Mucosa of descending colon (tissue), 3 donors: Measurements from ENCODE around the gene MTIF3. TPM values are rescaled to one million over a fixed set of nuclear protein-coding genes. Genes with fewer than 3 reads are reported as not detected.

ENCODE experiments used
- ATAC-seq: fragments of 200-7000 bp; cut with Tn5 transposase; one replicate; pipeline ENCODE4 v1.9.1; 2020; ENCODE audit warnings: mild to moderate bottlenecking, moderate library complexity
- DNase-seq, 3 donors: peaks; one replicate each; pipeline ENCODE4 v3.0.0-alpha.2; 2020
- H3K36me3 ChIP-seq: fragments of 200-600 bp; one replicate; pipeline ENCODE4 v1.8.0; 2021; ENCODE audit warnings: low read depth, mild to moderate bottlenecking
- H3K4me1 ChIP-seq: fragments of 200-600 bp; one replicate; pipeline ENCODE4 v1.8.0; 2021; ENCODE audit warnings: low read depth, mild to moderate bottlenecking
- H3K4me3 ChIP-seq: fragments of 200-600 bp; one replicate; pipeline ENCODE4 v1.8.0; 2021; ENCODE audit warnings: mild to moderate bottlenecking
- H3K9me3 ChIP-seq: fragments of 200-600 bp; one replicate; pipeline ENCODE4 v1.8.0; 2021; ENCODE audit warnings: mild to moderate bottlenecking
- CTCF ChIP-seq: fragments of 200-600 bp; IDR thresholded peaks from one replicate; pipeline ENCODE4 v1.8.0; 2022; ENCODE audit warnings: antibody characterized with exemption, mild to moderate bottlenecking
- intact Hi-C, 2 donors: fragments of 100-400 bp; cut with DNase I in 1 of 2; cut with micrococcal nuclease in 1 of 2; formaldehyde crosslinking; loops; one replicate each; pipeline versions ENCODE4 v1.11.0 to v1.11.1; 2022; cut with DNase I, micrococcal nuclease
- total RNA-seq, 3 donors: library from RNA; stranded (reverse); fragmentation: NEBNext Ultra II Directional in 2 of 3; extraction: Animal tissue kit (Norgen Biotek cat#: 25700) in 2 of 3; gene quantifications; one replicate each; pipeline versions ENCODE4 v1.2.1 to v1.2.4, GENCODE V29; 2021 to 2023
- donor health status: DM: no; HTN: no; CAD: no; lungs with moderate emphysema.
- donor health status: DM: no; HTN: no; CAD: no.
- donor health status: DM: no; HTN: yes; CAD: no.

MTIF3 gene
- total RNA-seq, 3 donors from 2014 or later: 54.1 to 57.4 (median 56.3) TPM

- Histone ChIP-seq H3K4me3 (no peak overlapping the region), H3K4me1 (no peaks in the 10 kb centered on the region), H3K36me3 (no peaks in the 10 kb centered on the region), H3K9me3 (no peaks in the 10 kb centered on the region)
- ATAC-seq (no peak), DNase-seq (no peak)
- intact Hi-C loops: no loop called here
- TF ChIP-seq CTCF: no peak
These were observed 16.1 kb upstream of the MTIF3 start for GRCh38 chr13:27466513-27466912.

DNA sequence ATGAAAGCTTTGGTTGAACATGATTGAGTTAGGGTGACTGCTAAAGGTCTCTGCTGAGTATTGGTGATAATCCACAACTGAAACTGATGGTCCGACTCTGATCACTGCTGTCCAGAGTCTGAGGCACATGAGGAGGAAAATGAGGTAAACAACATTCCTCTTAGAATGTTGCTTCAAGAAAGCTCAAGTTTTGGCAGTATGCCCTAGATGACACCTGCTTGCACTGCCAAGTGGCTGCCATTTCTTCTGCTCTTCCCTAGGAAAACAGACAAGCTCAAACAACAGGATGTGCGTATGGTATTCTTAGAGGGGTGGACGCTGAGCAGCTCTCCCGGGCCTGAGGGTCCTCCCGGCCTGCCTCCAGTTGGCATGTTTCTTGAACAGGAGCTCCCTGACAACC lies 15.2 kb upstream of the MTIF3 start:
- TF ChIP-seq CTCF: no peak
- DNase-seq: no peak
- Histone ChIP-seq H3K9me3 (no peaks in the 10 kb centered on the region), H3K4me1 (no peaks in the 10 kb centered on the region), H3K4me3 (no peak overlapping the region), H3K36me3 (no peaks in the 10 kb centered on the region)
- no peak for ATAC-seq
- intact Hi-C loops: no loop called here

GRCh38 chr13:27463500-27463899 lies 13.1 kb upstream of the MTIF3 start:
- Histone ChIP-seq H3K4me1 (no peaks in the 10 kb centered on the region), H3K4me3 (no peak overlapping the region), H3K36me3 (no peaks in the 10 kb centered on the region), H3K9me3 (no peaks in the 10 kb centered on the region)
- intact Hi-C loops: no loop called here
- no peak for TF ChIP-seq CTCF
- ATAC-seq (no peak), DNase-seq (no peak)

DNA sequence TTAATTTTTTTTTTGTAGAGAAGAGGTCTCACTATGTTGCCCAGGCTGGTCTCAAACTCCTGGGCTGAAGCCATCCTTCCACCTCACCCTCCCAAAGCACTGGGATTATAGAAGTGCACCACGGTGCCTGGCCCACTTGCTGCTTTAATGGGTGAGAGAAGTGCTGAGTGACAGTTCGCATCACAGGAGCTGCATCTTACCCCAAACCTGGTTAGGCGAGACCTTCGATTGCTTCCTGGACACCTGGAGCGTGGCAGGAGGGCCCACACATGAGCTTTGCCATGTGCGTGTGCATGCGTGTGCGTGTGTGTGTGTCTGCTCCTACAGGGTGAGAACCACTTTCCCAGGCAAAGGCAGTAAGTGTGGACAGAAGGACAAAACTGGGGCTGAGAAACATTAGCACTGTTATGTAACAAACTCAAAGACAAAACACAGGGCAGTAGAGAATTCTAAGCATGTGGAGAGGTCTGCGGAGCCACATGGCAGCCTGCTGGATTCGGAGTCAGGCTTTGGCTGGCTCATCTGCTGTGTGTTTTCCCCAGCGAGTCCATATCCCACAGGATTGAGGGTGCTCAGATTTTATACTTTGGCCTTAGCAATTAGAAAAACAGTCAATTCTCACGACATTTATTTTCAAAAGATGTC lies 11.7 kb upstream of the MTIF3 start:
- no peak for TF ChIP-seq CTCF
- DNase-seq (no peak), ATAC-seq (no peak)
- Histone ChIP-seq H3K4me3 (no peak overlapping the region), H3K36me3 (no peaks in the 10 kb centered on the region), H3K4me1 (no peaks in the 10 kb centered on the region), H3K9me3 (no peaks in the 10 kb centered on the region)
- intact Hi-C loops: no loop called here

GRCh38 chr13:27455331-27455855 lies 5.0 kb upstream of the MTIF3 start:
- Histone ChIP-seq H3K4me1 (no peaks in the 10 kb centered on the region), H3K36me3 (no peaks in the 10 kb centered on the region), H3K4me3 (no peak overlapping the region), H3K9me3 (no peaks in the 10 kb centered on the region)
- ATAC-seq (no peak), DNase-seq (no peak)
- TF ChIP-seq CTCF: no peak
- intact Hi-C loops: no loop called here
